ENCODE results near the gene ZNF609.
A peak's percentile ranks its signal among the peaks of the same experiment; 100 is the strongest.

Gene ZNF609

DNA sequence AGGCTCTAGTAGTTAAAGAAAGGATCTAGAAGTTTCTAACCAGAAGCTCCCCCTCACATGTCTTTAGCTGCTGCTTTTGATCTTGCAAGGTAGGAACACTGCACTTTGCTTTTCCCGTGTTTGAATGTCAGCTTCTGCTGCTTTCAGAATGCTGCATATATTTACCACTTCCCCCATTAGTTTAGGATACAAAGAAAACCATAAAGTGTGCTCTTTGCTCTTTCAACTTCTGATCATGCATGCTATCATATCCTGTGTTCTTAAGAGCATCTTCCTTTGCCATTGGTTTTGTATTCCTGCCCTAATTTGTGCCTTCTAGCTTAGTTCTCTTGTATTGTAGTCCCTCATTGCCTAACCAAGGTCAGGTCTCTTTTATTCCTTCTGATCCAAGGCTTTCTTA is 43.3 kb downstream of the ZNF609 start:
- peak; percentile 28 for DNase-seq

DNA sequence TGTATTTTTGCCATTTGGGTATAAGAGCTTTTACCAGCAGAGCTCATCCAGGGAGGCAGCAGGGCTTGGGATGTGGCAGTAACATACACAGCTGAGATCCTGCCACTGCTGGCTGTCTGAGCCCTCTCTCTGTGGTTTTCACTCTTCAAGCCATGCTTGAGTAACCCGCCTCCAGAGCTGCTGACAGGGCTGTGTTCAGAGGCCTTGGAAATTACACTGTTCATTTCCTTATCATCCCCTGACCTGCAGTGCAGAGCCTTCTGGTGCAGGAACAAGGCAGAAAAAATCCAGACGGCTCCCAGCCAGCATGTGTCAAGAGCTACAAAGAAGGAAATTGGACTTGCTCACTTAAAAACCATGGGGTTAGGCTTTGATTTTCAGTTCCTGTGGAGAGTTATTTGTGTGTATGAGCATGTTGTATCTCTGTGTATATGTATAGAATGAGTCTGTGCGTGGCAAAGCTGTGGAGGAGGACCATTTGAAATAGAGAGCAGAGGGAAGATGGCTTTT is 47.0 kb downstream of the ZNF609 start:
- peak; percentile 17 for DNase-seq

DNA sequence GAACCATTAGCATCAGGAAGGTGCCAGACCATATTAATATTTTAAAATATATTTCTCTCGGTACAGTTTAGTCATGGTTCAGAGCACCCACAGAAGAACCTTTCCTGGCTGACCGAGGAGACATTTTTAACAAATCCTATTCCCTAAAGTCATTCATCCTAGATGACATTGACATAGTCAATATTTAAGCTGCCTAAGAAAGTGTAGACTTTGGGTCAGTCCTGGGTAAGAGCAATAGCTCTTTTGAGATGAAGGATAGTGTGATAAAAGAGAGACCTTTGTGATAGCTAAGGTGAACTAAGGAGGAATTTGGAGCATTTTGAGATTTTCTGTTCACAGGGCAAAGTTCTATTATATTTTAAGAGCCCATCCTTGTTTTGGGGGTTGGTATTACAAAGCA is 47.5 kb downstream of the ZNF609 start:
- DNase-seq: no peak

DNA sequence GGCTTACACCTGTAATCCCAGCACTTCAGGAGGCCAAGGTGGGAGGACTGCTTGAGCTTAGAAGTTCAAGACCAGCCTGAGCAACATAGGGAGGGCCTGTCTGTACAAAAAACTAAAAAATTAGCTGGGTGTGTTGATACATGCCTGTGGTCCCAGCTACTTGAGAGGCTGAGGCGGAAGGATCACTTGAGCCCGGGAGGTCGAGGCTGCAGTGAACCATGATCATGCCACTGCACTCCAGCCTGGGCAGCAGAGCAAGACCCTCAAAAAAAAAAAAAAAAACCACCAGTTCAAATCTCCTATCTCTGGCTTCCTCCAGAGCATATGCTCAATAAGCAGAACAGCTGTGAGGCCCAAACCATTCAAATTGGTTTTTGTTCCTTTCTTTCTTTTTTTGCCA is 53.4 kb downstream of the ZNF609 start:
- DNase-seq: no peak

DNA sequence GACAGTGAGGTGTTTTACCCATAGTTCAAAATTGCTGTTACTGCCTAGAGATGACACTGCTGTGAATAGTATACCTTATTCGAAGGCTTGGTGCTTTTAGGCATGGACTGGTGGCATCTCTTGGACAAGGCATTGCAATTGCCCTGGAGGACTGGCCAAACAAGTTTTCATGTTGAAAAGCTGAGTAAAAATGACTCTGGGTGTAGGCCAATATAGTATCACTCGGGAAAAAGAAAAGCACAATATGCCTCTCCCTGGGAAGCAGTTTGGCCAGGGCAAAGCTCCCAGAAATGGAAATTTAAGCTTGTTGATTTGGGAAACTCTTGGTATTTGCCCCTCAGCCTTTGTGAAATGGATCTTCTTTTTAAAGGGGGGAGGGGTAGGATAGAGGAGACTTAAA is 54.8 kb downstream of the ZNF609 start:
- no peak for DNase-seq

DNA sequence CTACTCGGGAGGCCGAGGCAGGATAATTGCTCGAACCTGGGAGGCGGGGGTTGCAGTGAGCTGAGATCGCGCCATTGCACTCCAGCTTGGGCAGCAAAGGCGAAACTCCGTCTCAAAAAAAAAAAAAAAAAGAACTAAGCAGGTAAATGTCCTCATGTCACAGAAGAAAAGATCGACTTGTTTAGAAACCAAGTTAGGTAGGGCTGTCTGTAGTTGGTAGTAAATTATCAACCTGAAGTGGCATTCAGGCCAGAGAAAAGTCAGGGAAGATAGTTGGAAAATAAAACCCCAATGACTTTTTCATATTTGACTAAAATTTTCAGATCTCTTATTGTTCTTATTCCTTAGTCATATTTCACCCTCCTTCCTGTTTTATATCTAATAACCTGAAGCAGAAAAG is 55.4 kb downstream of the ZNF609 start:
- no peak for DNase-seq

DNA sequence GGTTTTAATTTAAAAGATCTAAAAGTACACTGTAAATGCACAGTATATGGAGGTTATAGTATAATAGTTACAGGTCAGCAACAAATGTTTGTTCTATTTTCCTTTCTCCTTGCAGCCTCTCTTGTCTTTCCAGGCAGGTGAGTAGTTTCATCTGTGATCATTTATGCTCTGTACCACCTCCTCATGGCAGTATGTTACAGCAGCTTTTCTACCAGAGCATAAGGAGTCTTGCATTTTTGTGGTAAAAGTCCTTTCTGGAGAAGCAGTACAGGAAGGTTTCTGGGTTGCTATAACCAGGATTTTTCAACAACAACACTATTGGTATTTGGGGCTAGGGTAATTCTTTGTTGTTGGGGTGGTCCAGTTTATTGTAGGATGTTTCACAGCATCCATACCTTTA is 59.5 kb downstream of the ZNF609 start:
- DNase-seq: no peak

DNA sequence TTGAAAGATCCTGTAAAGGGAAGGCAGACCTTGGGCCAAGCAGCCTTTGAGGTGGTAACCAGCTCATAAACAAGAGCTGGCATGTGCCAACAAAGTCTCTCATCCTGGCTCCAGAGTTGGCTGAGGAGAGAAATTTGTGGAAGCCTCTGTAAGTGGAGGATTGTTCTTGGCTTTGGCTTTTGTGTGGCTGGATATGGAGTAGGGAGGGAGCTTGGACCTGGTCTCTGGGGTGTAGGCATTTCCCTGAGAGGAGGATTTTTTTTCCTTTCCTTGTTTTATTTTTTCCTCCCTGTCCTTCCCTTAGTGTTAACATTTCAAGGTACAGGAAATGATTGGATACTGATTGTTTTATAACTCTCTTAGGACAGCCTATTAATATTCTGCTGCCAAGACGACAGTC is 60.8 kb downstream of the ZNF609 start:
- no peak for DNase-seq

DNA sequence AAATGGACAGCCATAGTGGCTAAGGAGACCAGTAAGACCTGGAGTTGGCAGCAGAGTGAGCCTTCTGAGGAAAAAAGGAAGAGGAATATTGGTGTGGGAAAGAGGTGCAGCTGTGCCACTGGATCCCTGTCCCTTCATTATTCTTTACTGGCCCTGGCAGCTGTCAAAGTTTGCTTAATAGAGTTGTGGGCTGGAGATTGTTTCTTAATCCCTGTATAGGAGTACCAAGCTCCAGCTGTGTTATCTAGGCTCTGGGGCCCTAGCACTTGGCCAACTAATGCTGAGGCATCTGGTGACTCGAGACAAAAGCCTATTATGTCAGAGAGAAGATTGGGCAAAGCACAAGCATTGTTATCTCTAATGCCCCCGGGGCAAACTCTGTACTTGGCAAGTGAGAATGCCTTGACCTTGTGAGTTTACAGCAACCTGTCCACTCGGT is 61.4 kb downstream of the ZNF609 start:
- DNase-seq: no peak

DNA sequence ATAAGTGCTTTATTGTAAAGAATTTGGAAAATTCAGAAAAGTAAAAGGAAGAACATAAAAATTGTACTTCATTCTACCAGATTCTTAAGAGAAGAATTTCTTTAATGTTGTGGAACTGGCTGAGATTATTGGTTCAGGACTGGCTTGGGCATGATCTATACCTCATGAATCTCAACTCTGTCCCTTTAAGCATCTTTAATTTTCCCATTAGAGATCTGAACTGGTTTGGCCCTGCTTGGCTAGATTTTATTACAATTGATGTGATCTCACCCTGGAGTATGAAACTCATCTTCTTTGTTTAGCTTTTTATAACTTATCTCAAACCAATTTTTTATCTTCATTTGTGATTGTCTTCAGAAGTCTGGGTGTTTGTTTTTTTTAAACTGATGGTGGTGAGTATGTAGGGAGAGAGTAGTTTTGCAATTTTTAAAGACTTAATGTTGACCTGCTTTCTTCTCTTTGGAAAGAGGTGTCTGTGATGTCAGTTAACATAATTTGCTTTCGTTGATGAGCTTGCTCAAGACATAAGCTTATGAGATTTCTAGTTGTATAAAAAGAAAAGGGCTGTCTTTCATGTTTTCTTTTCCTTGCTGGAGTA is 61.9 kb downstream of the ZNF609 start:
- DNase-seq: no peak

DNA sequence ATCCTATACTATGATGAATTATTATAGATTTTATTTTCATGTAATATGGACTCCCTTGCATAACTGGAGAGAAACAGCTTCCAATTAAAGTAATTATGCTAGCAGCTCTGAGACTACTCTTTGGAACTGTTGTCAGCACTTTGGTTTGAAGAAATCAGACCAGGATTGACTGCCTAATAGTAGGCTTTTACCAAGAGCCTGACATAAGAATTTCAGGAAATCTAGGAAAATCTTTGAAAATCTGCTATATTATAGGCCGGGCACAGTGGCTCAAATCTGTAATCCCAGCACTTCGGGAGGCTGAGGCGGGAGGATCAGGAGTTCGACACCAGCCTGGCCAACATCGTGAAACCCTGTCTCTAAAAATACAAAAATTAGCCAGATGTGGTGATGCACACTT is 62.9 kb downstream of the ZNF609 start:
- DNase-seq: no peak

DNA sequence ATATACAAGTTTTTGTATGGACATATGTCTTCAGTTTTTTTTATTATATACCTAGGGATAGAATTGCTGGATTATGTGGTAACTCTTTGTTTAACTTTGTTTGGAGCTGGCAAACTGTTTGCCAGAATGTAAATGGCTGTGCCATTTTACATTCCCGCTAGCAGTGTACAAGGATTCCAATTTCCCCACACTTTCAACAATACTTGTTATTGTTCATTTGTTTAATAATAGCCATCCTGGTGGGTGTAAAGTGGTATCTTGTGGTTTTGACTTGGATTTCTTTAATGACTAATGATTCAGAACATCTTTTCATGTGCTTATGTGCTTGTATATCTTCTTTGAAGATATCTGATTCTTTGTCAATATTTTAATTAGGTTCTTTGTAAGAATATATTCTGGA is 64.4 kb downstream of the ZNF609 start:
- no peak for DNase-seq

DNA sequence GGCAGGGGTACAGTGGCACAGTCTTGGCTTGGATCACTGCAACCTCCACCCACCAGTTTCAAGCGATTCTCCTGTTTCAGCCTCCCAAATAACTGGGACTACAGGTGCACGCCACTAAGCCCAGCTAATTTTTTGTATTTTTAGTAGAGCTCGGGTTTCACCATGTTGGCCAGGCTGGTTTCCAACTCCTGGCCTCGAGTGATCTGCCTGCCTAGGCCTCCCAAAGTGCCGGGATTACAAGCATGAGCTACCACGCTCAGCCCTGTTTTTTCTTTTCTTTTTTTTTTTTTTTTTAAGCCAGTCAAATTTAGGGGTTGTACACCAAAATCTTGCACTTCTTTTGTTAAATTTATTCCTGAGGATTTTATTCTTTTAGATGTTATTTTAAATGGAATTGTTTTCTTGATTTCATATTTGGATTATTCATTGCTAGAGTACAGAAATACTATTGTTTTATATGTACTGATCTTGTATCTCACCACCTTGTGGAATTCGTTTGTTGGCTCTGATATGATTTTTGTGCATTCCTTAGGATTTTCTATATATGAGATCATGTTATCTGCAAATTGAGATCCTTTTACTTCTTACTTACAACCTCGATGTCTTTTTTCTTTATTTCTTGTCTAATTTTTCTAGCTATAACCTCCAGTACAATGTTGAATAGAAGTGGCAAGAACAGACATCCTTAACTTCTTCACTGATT is 65.6 kb downstream of the ZNF609 start:
- DNase-seq: no peak

DNA sequence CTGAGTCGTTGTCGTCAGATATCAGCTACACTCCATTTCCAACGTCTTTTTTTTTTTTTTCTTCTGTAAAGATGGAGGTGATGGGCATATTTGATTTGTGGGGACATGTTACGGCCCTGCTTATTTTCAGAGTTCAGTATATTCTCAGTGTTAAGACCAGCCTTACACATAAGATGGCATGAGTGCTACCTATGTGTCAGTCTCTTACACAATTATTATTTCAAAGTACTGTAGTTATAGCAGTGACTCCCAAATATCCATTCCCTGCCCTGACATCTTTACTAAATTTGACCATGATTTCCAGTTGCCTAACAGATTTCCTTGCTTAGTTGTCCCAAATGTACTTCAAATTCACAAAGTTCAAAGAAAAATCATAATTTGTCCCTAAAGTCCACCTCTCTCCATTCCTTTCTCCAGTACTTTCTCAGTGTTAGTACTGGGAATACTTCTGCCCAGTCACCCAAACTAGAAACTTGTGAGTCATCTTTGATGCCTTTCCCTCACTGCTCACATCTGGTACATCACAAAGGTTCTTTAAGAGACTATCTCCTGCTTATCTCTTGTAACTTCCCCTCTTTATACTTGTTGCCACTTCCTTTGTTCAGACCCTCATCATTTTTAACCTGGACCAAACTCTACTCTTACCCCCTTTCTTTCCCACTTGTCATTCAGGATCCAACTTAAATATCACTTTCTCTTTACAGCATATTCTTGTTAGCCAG is 67.0 kb downstream of the ZNF609 start:
- DNase-seq: no peak

DNA sequence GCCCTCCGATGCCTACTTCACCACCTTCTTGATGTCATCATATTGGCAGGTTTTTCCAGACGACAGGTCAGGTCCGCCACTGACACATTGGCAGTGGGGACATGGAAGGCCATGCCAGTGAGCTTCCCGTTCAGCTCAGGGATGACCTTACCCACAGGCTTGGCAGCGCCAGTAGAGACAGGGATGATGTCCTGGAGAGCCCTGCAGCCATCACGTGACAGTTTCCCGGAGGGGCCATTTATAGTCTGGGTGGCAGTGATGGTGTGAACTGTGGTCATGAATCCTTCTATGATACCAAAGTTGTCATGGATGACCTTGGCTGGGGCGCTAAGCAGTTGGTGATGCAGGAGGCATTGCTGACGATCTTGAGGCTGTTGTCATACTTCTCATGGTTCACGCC is 68.5 kb downstream of the ZNF609 start:
- DNase-seq: no peak

DNA sequence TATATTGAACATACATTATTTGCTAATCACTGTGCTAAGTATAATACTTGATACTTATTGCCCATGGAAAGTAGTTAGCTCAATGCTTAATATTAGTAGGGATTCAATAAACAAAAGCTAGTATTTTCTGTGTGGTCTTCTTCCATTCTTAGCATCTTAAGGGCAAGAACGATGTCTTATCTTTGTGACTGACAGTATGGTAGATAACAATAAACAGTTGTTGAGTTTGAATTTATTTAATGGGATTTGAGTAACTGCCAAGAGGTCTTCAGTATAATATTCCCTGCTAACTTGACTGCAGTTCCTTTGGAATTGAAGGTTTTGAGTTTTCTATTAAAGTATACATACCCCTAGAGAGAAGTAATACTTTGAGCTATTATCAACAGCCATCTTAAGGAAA is 70.1 kb downstream of the ZNF609 start:
- DNase-seq: no peak

DNA sequence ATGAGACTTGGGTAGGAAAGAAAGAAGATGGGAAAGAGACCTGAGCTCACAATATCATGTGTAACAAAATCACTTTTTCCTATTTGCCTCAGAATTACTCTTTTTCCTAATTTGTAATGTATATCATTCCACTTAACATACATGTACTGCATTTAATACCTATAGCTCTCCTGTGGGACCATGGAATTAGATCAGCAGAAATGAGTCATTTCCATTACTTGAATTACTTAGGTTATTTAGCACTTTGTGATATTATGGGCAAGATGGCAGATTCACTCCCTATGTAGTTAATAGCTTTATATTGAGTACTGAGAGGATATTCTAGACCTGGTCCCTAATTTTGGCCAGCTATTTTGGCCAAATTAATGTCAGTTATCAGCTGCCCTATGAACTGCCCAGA is 70.5 kb downstream of the ZNF609 start:
- DNase-seq: no peak

DNA sequence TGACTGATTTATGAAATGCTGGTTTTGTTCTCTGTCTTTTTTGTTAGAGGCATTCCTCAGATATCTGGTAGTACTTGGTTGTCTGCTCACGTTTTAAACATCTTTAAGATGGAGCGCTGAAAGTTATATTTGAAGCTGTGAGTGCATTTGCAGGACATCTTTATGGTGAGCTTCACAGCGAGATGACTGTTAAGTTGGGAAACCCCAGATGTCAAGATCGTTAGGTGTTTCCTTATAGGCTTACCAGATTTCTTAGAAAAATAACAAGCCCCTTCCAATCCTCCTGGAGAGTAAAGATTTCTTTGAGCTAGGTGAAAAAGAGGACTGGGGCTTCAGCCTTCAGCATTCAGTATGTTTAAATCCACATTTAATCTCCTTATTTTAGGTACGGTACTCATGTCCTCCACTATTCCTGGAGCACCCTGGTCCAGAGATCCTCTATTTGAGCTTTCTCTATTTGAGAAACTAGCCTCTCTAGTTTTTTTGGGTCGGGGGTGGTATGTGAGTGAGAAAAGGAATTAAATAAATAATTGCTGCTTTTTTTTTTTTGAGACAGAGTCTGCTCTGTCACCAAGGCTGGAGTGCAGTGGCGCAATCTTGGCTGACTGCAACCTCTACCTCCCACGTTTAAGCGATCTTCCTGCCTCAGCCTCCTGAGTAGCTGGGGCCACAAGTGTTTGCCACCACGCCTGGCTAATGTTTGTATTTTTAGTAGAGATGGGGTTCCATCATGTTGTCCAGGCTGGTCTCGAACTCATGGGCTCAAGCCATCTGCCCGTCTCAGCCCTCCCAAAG is 72.3 kb downstream of the ZNF609 start:
- no peak for DNase-seq

DNA sequence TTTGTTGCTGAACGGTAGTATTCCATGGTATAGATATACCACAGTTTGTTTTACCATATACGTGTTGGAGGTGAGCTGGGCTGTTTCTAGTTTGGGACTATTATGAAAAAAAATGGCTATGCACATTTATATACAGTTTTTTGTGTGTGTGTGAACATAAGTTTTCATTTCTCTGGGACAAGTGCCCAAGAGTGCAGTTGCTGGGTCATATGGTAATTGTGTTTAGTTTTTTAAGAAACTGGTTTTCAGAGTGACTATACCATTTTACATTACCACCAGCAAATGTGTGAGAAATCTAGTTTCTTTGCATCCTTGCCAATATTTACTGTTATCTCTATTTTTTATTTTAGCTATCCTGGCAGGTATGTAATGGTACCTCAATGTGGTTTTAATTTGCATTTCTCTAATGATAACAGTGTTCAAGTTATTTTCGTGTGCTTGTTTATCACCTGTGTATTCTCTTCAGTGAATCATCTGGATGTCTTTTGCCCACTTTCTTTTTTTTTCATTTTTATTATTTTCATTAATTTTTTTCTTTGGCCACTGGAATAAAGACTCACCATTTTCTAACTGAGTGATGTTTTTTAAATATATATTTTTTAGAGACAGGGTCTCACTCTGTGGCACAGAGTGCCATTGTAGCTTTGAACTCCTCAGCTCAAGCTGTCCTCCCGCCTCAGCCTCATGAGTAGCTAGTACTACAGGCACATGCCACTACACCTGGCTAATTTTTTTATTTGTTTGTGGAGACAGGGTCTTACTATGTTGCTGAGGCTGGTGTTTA is 75.3 kb downstream of the ZNF609 start:
- no peak for DNase-seq

DNA sequence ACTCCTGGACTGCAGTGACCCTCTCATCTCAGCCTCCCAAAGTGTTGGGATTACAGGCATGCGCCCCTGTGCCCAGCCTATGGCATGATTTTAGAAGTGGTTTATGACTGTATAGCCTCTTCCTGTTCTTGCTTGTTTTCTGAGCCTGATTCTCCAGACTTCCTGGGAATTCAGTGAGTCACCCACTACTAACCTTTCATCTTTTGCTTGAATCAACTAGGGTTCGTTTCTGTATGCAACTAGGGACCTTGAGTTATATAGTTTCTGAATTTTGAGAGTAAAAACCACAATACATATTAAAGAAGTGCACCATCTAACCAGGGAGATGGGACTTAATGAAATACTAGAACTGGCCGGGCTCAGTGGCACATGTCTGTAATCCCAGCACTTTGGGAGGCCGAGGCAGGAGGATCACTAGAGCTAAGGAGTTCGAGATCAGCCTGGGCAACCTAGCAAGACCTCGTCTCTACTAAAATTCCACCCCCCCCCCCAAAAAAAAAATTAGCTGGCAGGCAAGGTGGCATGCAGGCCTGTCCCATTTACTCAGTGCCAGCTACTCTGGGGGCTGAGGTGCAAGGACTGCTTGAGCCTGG is 76.0 kb downstream of the ZNF609 start:
- DNase-seq: no peak

DNA sequence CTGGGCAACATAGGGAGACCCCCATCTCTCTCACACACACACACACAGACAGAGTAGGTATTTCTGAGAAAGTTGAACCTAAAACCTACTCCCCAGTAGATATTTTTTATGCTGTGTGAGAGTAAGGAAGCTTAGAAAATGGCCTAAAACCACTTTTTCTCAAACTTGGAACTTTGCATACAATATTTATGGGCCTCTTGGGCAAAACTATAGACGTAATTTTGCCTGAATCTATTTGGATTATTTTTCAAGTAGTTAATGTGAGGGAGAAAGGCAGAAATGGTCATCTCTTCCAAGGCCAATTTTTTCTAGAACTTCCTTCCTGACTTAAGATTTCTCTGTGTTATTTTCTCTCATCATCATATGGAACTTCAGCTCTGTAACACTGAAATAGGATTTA is 81.7 kb downstream of the ZNF609 start:
- no peak for DNase-seq

DNA sequence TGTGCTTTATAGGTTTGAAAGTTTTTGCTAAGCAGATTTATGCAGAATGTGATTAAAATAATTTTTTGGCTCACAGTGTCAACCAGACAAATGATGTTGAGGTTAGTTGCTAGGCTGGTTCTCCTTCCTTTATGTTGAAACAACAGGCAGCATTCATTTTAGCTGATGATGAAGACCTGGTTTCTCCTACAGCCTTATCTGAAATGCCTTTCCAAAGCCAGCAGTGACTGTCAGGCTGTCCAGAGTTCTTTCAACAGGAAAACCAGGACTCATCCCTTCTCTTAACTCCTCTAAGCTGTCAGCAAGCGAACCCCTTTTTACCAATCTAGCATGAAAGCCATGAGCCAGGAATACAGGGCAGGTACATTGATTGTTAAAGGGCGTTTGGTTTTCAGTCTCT is 84.1 kb downstream of the ZNF609 start:
- DNase-seq: no peak

All from CD4-positive, alpha-beta T cell treated with Interleukin-10 for 1 hour (primary cell).